Fibroblast of lung (primary cell): ENCODE measurements around the gene F2R. TPM values are rescaled to one million over a fixed set of nuclear protein-coding genes. Genes with fewer than 3 reads are reported as not detected.

ENCODE experiments used
- DNase-seq, 2 donors: peaks; one replicate each; pipeline versions ENCODE4 v3.0.0 to v3.0.0-alpha.2; 2010; ENCODE audit warnings: low read depth in 2 of 2
- H2AFZ ChIP-seq: 2 replicates; pipeline ENCODE4 v1.5.1; 2012; ENCODE audit warnings: low read length, control low read depth, inconsistent platforms
- H3K27ac ChIP-seq: 2 replicates; pipeline ENCODE4 v1.5.1; 2011; ENCODE audit warnings: low read length, control low read depth; ENCODE audit not compliant: insufficient read depth
- H3K27me3 ChIP-seq: 2 replicates; pipeline ENCODE4 v1.5.1; 2011; ENCODE audit warnings: mild to moderate bottlenecking, low read length; ENCODE audit not compliant: control insufficient read depth, insufficient read depth
- H3K36me3 ChIP-seq: 2 replicates; pipeline ENCODE4 v1.5.1; 2011; ENCODE audit warnings: low read length; ENCODE audit not compliant: control insufficient read depth, insufficient read depth
- H3K4me1 ChIP-seq: 2 replicates; pipeline ENCODE4 v1.5.1; 2011; ENCODE audit warnings: low read length; ENCODE audit not compliant: control insufficient read depth, insufficient read depth; ENCODE audit errors: extremely low read depth
- H3K4me2 ChIP-seq: 2 replicates; pipeline ENCODE4 v1.5.1; 2011; ENCODE audit warnings: low read length, control low read depth; ENCODE audit not compliant: insufficient read depth; ENCODE audit errors: extremely low read depth
- H3K4me3 ChIP-seq, 4 experiments: fragments of 200-600 bp in 1 of 4; sonication (generic) in 1 of 4; replicated peaks in 1 of 4; 2 replicates each; pipeline ENCODE4 v1.5.1; 2011 to 2016; ENCODE audit warnings: low read length in 4 of 4, low read depth in 3 of 4, mild to moderate bottlenecking in 3 of 4, control low read depth in 2 of 4, inconsistent platforms in 1 of 4, mixed read lengths in 1 of 4; ENCODE audit not compliant: insufficient read depth in 1 of 4; ENCODE audit errors: control extremely low read depth in 1 of 4
- H3K79me2 ChIP-seq: 2 replicates; pipeline ENCODE4 v1.5.1; 2012; ENCODE audit warnings: mild to moderate bottlenecking, low read length, inconsistent platforms; ENCODE audit not compliant: control insufficient read depth, insufficient read depth
- H3K9ac ChIP-seq: 2 replicates; pipeline ENCODE4 v1.5.1; 2011; ENCODE audit warnings: mild to moderate bottlenecking, low read length, control low read depth; ENCODE audit not compliant: insufficient read depth
- H3K9me3 ChIP-seq: 2 replicates; pipeline ENCODE4 v1.5.1; 2012; ENCODE audit warnings: low read depth, low read length; ENCODE audit not compliant: control insufficient read depth, insufficient read depth
- H4K20me1 ChIP-seq: 2 replicates; pipeline ENCODE4 v1.5.1; 2011; ENCODE audit warnings: low read length; ENCODE audit not compliant: control insufficient read depth, insufficient read depth; ENCODE audit errors: extremely low read depth
- EZH2 ChIP-seq: IDR thresholded peaks from 2 replicates; pipeline ENCODE4 v1.5.1; 2012; ENCODE audit warnings: low read length, control low read depth, mild to moderate bottlenecking; ENCODE audit errors: missing control alignments
- polyA plus RNA-seq, 2 donors: library from polyadenylated mRNA; depleted of rRNA in 1 of 2; stranded (reverse) in 1 of 2; unstranded in 1 of 2; fragments of >200 nt; gene quantifications; 2 replicates each; pipeline ENCODE4 v1.2.1, GENCODE V29; 2011 to 2012; ENCODE audit warnings: missing spikeins in 1 of 2
- total RNA-seq: library from RNA; depleted of rRNA; stranded (reverse); fragments of >200 nt; gene quantifications from 2 replicates; pipeline ENCODE4 v1.2.1, GENCODE V29; 2014
- TF ChIP-seq, protein P1 (sequence below), 2 donors: IDR thresholded peaks in 1 of 2; conservative IDR thresholded peaks in 1 of 2; 1 replicate in 1 of 2; 2 replicates in 1 of 2; pipeline ENCODE4 v1.5.1; 2011 to 2012; ENCODE audit warnings: low read length in 2 of 2, control low read depth in 1 of 2, inconsistent platforms in 1 of 2, low read depth in 1 of 2, mild to moderate bottlenecking in 1 of 2

The F2R gene
- total and polyA plus RNA-seq, 2 donors (not counting 1 experiment from before 2014, with no cell fraction given), result 265 to 797 TPM

DNA sequence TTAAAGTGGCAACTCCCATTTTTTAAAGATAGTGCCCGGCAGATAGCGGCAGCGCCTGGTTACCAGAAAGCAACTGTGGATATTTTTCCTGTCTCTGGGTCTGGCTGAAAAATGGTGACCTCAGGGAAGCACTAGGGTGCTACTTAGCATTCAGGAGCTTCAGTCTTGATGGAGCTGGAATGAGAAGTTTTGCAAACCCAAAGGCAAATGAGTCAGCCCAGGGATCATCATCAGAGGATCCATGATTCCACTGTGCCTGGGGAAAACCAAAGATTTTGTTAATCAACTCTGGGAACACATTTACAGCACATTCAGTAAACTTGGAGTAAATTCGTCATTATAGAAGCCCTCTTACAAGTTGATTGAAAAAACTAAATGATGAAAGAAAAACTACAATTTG lies 26.7 kb downstream of the F2R start:
- no peaks in the 10 kb centered on the region for H3K79me2 ChIP-seq
- no peak overlapping the region for H3K4me2 ChIP-seq
- H3K4me1 ChIP-seq, result no peaks in the 10 kb centered on the region
- H3K4me3 ChIP-seq, result no peak overlapping the region
- H3K36me3 ChIP-seq, result no peaks in the 10 kb centered on the region
- no peaks in the 10 kb centered on the region for H3K27me3 ChIP-seq
- DNase-seq, result peak; percentile 40 to 58
- no peaks in the 10 kb centered on the region for H3K9me3 ChIP-seq
- peak overlapping the region; percentile 6 for H3K27ac ChIP-seq
- H3K9ac ChIP-seq, result no peak overlapping the region
- H2AFZ ChIP-seq, result no peak overlapping the region
- no peak for TF ChIP-seq EZH2
- TF ChIP-seq, protein P1, sequence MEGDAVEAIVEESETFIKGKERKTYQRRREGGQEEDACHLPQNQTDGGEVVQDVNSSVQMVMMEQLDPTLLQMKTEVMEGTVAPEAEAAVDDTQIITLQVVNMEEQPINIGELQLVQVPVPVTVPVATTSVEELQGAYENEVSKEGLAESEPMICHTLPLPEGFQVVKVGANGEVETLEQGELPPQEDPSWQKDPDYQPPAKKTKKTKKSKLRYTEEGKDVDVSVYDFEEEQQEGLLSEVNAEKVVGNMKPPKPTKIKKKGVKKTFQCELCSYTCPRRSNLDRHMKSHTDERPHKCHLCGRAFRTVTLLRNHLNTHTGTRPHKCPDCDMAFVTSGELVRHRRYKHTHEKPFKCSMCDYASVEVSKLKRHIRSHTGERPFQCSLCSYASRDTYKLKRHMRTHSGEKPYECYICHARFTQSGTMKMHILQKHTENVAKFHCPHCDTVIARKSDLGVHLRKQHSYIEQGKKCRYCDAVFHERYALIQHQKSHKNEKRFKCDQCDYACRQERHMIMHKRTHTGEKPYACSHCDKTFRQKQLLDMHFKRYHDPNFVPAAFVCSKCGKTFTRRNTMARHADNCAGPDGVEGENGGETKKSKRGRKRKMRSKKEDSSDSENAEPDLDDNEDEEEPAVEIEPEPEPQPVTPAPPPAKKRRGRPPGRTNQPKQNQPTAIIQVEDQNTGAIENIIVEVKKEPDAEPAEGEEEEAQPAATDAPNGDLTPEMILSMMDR (conservative IDR thresholded peaks at IDR 0.05 in 1 of 2, IDR thresholded peaks at IDR 0.05 in 1 of 2; ENCODE audit: low read depth in 1 of 2, low read length in 2 of 2), result no peak
- H4K20me1 ChIP-seq, result no peaks in the 10 kb centered on the region

GRCh38 chr5:76744632-76745031 lies 28.7 kb downstream of the F2R start:
- H3K9me3 ChIP-seq, result no peaks in the 10 kb centered on the region
- TF ChIP-seq, protein P1 (conservative IDR thresholded peaks at IDR 0.05 in 1 of 2, IDR thresholded peaks at IDR 0.05 in 1 of 2; ENCODE audit: low read depth in 1 of 2, low read length in 2 of 2), result no peak
- TF ChIP-seq EZH2, result no peak
- no peak overlapping the region for H3K4me2 ChIP-seq
- H3K4me1 ChIP-seq, result no peaks in the 10 kb centered on the region
- no peak for DNase-seq
- no peak overlapping the region for H3K27ac ChIP-seq
- H3K79me2 ChIP-seq, result no peaks in the 10 kb centered on the region
- H3K27me3 ChIP-seq, result no peaks in the 10 kb centered on the region
- no peaks in the 10 kb centered on the region for H4K20me1 ChIP-seq
- no peak overlapping the region for H2AFZ ChIP-seq
- H3K4me3 ChIP-seq, result no peak overlapping the region
- H3K9ac ChIP-seq, result no peak overlapping the region
- H3K36me3 ChIP-seq, result no peaks in the 10 kb centered on the region

DNA sequence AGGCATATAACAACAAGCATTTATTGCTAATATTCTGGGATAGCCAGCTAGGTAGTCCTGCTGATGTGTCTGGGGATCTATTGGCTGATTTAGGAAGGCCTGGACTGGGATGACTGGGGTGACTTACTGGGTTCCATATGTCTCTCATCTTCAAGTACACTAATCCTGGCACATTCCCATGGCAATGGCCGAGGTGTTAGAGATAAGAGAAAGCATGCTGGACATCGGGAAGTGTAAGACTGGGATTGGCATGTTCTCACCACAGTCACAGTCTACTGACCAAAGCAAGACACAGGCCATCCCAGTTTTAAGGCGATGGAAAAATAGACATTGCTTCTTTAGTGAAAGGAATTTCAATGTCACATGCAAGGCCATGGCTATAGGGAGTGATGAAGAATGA lies 29.7 kb downstream of the F2R start:
- Histone ChIP-seq H4K20me1 (no peaks in the 10 kb centered on the region), H3K4me1 (no peaks in the 10 kb centered on the region), H3K27ac (no peak overlapping the region), H3K9ac (no peak overlapping the region), H2AFZ (no peak overlapping the region), H3K27me3 (no peaks in the 10 kb centered on the region), H3K36me3 (no peaks in the 10 kb centered on the region), H3K79me2 (no peaks in the 10 kb centered on the region), H3K4me3 (no peak overlapping the region), H3K4me2 (no peak overlapping the region), H3K9me3 (no peaks in the 10 kb centered on the region)
- TF ChIP-seq EZH2, result no peak
- TF ChIP-seq, protein P1 (conservative IDR thresholded peaks at IDR 0.05 in 1 of 2, IDR thresholded peaks at IDR 0.05 in 1 of 2; ENCODE audit: low read depth in 1 of 2, low read length in 2 of 2), result no peak
- DNase-seq, result no peak
